Naive thymus-derived CD4-positive, alpha-beta T cell (primary cell): Measurements from ENCODE around the gene TIE1. TPM values are rescaled to one million over a fixed set of nuclear protein-coding genes. Genes with fewer than 3 reads are reported as not detected.

Source experiments
- ATAC-seq: fragments of 150-1000 bp; cut with Tn5 transposase; 2 replicates; pipeline ENCODE4 v1.10.0; 2021; ENCODE audit warnings: mild to moderate bottlenecking, moderate library complexity
- CTCF ChIA-PET: fragments of 350-600 bp; sonication (Branson Sonifier 250); formaldehyde crosslinking; loops from one replicate; lab custom pipeline; 2021; ENCODE audit warnings: antibody characterized with exemption; lab: Charles Lee
- POLR2A ChIA-PET: fragments of 350-600 bp; sonication (Branson Sonifier 250); formaldehyde crosslinking; loops from one replicate; lab custom pipeline; 2021; ENCODE audit warnings: antibody characterized with exemption, inconsistent platforms; lab: Charles Lee
- DNase-seq, 9 donors: peaks; one replicate each; pipeline versions ENCODE4 v3.0.0 to v3.0.0-alpha.2; 2020 to 2022; ENCODE audit warnings: mixed read lengths in 1 of 9
- H3K27ac ChIP-seq: one replicate; pipeline ENCODE4 v1.7.0; 2013; ENCODE audit warnings: mild to moderate bottlenecking, low read depth, low read length, moderate library complexity
- H3K27me3 ChIP-seq, 2 donors: one replicate each; pipeline ENCODE4 v1.7.0; 2013; ENCODE audit warnings: low read length in 2 of 2, mild to moderate bottlenecking in 2 of 2, moderate library complexity in 2 of 2; ENCODE audit not compliant: control insufficient read depth in 2 of 2, insufficient read depth in 2 of 2
- H3K36me3 ChIP-seq, 3 experiments: 1 replicate in 2 of 3; 2 replicates in 1 of 3; pipeline ENCODE4 v1.7.0; 2013; ENCODE audit warnings: low read length in 3 of 3, mild to moderate bottlenecking in 3 of 3, moderate library complexity in 1 of 3; ENCODE audit not compliant: insufficient read depth in 3 of 3, control insufficient read depth in 2 of 3
- H3K4me1 ChIP-seq, 2 donors: one replicate each; pipeline ENCODE4 v1.7.0; 2013; ENCODE audit warnings: low read length in 2 of 2, mild to moderate bottlenecking in 2 of 2, moderate library complexity in 1 of 2; ENCODE audit not compliant: control insufficient read depth in 2 of 2, insufficient read depth in 2 of 2
- H3K4me3 ChIP-seq: 2 replicates; pipeline ENCODE4 v1.7.0; 2013; ENCODE audit warnings: mild to moderate bottlenecking, low read length
- H3K9me3 ChIP-seq, 3 experiments: 1 replicate in 2 of 3; 2 replicates in 1 of 3; pipeline ENCODE4 v1.7.0; 2013; ENCODE audit warnings: low read length in 3 of 3; ENCODE audit not compliant: control insufficient read depth in 2 of 3
- H3K27ac Mint-ChIP-seq, 9 donors: one replicate each; pipeline ENCODE4 v1.8.0; 2020 to 2022; ENCODE audit warnings: mixed read lengths in 9 of 9, mild to moderate bottlenecking in 8 of 9, moderate library complexity in 5 of 9, inconsistent platforms in 2 of 9
- H3K27me3 Mint-ChIP-seq, 5 donors: one replicate each; pipeline ENCODE4 v1.8.0; 2021 to 2022; ENCODE audit warnings: mixed read lengths in 5 of 5, mild to moderate bottlenecking in 1 of 5
- H3K36me3 Mint-ChIP-seq, 5 donors: one replicate each; pipeline ENCODE4 v1.8.0; 2020 to 2022; ENCODE audit warnings: mixed read lengths in 5 of 5, mild to moderate bottlenecking in 3 of 5, inconsistent platforms in 1 of 5
- H3K4me1 Mint-ChIP-seq, 7 donors: one replicate each; pipeline ENCODE4 v1.8.0; 2020 to 2022; ENCODE audit warnings: mixed read lengths in 7 of 7, mild to moderate bottlenecking in 3 of 7, inconsistent platforms in 1 of 7
- H3K4me3 Mint-ChIP-seq, 10 donors: one replicate each; pipeline ENCODE4 v1.8.0; 2020 to 2022; ENCODE audit warnings: mild to moderate bottlenecking in 10 of 10, mixed read lengths in 10 of 10, moderate library complexity in 6 of 10, inconsistent platforms in 2 of 10
- H3K9me3 Mint-ChIP-seq, 11 donors: one replicate each; pipeline ENCODE4 v1.8.0; 2020 to 2022; ENCODE audit warnings: mixed read lengths in 11 of 11, mild to moderate bottlenecking in 4 of 11, inconsistent platforms in 1 of 11, moderate library complexity in 1 of 11
- intact Hi-C, 2 donors: fragments of 100-400 bp; cut with micrococcal nuclease; formaldehyde crosslinking; loops; one replicate each; pipeline ENCODE4 v1.15.1; 2023
- polyA plus RNA-seq, 2 donors: library from polyadenylated mRNA; unstranded; fragments of 300-500 nt; fragmentation: Illumina TruSeq; gene quantifications; one replicate each; pipeline ENCODE4 v1.2.3, GENCODE V29; 2021
- total RNA-seq, 6 experiments: library from RNA in 5 of 6; stranded (reverse) in 5 of 6; gene quantifications; 1 replicate in 5 of 6; 2 replicates in 1 of 6; pipeline ENCODE4 v1.2.3 and lab custom pipeline; 2021 to 2026

The TIE1 gene
- total and polyA plus RNA-seq, 7 experiments from 2014 or later: 0.19 to 1.9 TPM; not detected in 5

GRCh38 chr1:43305461-43305860 is 4.7 kb downstream of the TIE1 start:
- ATAC-seq (no peak), DNase-seq (no peak)
- H3K27ac Mint-ChIP-seq: no peak overlapping the region
- peaks cover 0 to 5% (median 0%) of the 10 kb centered on the region in 7 donors for H3K4me1 Mint-ChIP-seq
- H3K36me3 Mint-ChIP-seq: no peaks in the 10 kb centered on the region
- POLR2A ChIA-PET: no interaction called here
- no peaks in the 10 kb centered on the region for H3K36me3 ChIP-seq
- H3K27me3 Mint-ChIP-seq: peaks cover 0 to 5% (median 0%) of the 10 kb centered on the region in 5 donors
- no peaks in the 10 kb centered on the region for H3K9me3 ChIP-seq
- H3K4me1 ChIP-seq: no peaks in the 10 kb centered on the region
- no peak overlapping the region for H3K4me3 ChIP-seq
- H3K9me3 Mint-ChIP-seq: no peaks in the 10 kb centered on the region
- no peak overlapping the region for H3K4me3 Mint-ChIP-seq
- CTCF ChIA-PET: no interaction called here
- no peaks in the 10 kb centered on the region for H3K27me3 ChIP-seq
- intact Hi-C loops: no loop called here
- H3K27ac ChIP-seq: no peak overlapping the region

GRCh38 chr1:43305926-43306687 is 5.3 kb downstream of the TIE1 start:
- CTCF ChIA-PET: no interaction called here
- Mint-ChIP-seq H3K36me3 (no peaks in the 10 kb centered on the region), H3K27me3 (peaks cover 0 to 5% (median 0%) of the 10 kb centered on the region in 5 donors), H3K27ac (peak overlapping the region in 1 of 9 donors; percentile 64), H3K4me1 (peaks cover 0 to 5% (median 0%) of the 10 kb centered on the region in 7 donors), H3K4me3 (no peak overlapping the region), H3K9me3 (no peaks in the 10 kb centered on the region)
- no peak for DNase-seq
- POLR2A ChIA-PET: no interaction called here
- ATAC-seq: no peak
- no peak overlapping the region for H3K27ac ChIP-seq
- no peaks in the 10 kb centered on the region for H3K9me3 ChIP-seq
- no peaks in the 10 kb centered on the region for H3K4me1 ChIP-seq
- intact Hi-C loops: no loop called here
- no peaks in the 10 kb centered on the region for H3K36me3 ChIP-seq
- no peaks in the 10 kb centered on the region for H3K27me3 ChIP-seq
- no peak overlapping the region for H3K4me3 ChIP-seq

GRCh38 chr1:43306688-43307457 is 6.1 kb downstream of the TIE1 start:
- Histone ChIP-seq H3K4me3 (no peak overlapping the region), H3K4me1 (no peaks in the 10 kb centered on the region), H3K27me3 (no peaks in the 10 kb centered on the region), H3K36me3 (no peaks in the 10 kb centered on the region), H3K9me3 (no peaks in the 10 kb centered on the region), H3K27ac (no peak overlapping the region)
- Mint-ChIP-seq H3K27me3 (peaks cover 0 to 5% (median 0%) of the 10 kb centered on the region in 5 donors), H3K27ac (no peak overlapping the region), H3K36me3 (no peaks in the 10 kb centered on the region), H3K4me1 (peaks cover 0 to 5% (median 0%) of the 10 kb centered on the region in 7 donors), H3K9me3 (no peaks in the 10 kb centered on the region), H3K4me3 (no peak overlapping the region)
- intact Hi-C loops: no loop called here
- ChIA-PET POLR2A (no interaction called here), CTCF (no interaction called here)
- DNase-seq (no peak), ATAC-seq (no peak)

GRCh38 chr1:43307458-43308158 is 6.8 kb downstream of the TIE1 start:
- Histone ChIP-seq H3K27me3 (no peaks in the 10 kb centered on the region), H3K9me3 (no peaks in the 10 kb centered on the region), H3K36me3 (no peaks in the 10 kb centered on the region), H3K27ac (no peak overlapping the region), H3K4me3 (no peak overlapping the region), H3K4me1 (no peaks in the 10 kb centered on the region)
- POLR2A ChIA-PET: no interaction called here
- CTCF ChIA-PET: interaction anchor here (0.6 kb wide), 1 partner anchor 57 kb away, joined by 5 read pairs; no protein-coding TSS in a partner anchor
- Mint-ChIP-seq H3K4me3 (no peak overlapping the region), H3K36me3 (no peaks in the 10 kb centered on the region), H3K9me3 (no peaks in the 10 kb centered on the region), H3K4me1 (peaks cover 0 to 5% (median 0%) of the 10 kb centered on the region in 7 donors), H3K27me3 (peaks cover 0 to 5% (median 0%) of the 10 kb centered on the region in 5 donors), H3K27ac (peak overlapping the region in 1 of 9 donors; percentile 19)
- ATAC-seq: no peak
- intact Hi-C loops: no loop called here
- no peak for DNase-seq

GRCh38 chr1:43308635-43309404 is 8.0 kb downstream of the TIE1 start:
- no peaks in the 10 kb centered on the region for H3K36me3 ChIP-seq
- Mint-ChIP-seq H3K27me3 (peaks cover 0 to 5% (median 0%) of the 10 kb centered on the region in 5 donors), H3K9me3 (no peaks in the 10 kb centered on the region), H3K27ac (no peak overlapping the region), H3K36me3 (no peaks in the 10 kb centered on the region), H3K4me3 (no peak overlapping the region), H3K4me1 (peaks cover 0 to 5% (median 0%) of the 10 kb centered on the region in 7 donors)
- no peak for DNase-seq
- no peak overlapping the region for H3K27ac ChIP-seq
- no peaks in the 10 kb centered on the region for H3K27me3 ChIP-seq
- ChIA-PET CTCF (no interaction called here), POLR2A (interaction anchor here (0.5 kb wide), 1 partner anchor 31 kb away, joined by 3 read pairs; no protein-coding TSS in a partner anchor)
- no peaks in the 10 kb centered on the region for H3K9me3 ChIP-seq
- ATAC-seq: no peak
- no peaks in the 10 kb centered on the region for H3K4me1 ChIP-seq
- intact Hi-C loops: no loop called here
- no peak overlapping the region for H3K4me3 ChIP-seq

GRCh38 chr1:43309405-43310025 is 8.7 kb downstream of the TIE1 start:
- Mint-ChIP-seq H3K4me1 (peaks cover 0 to 5% (median 0%) of the 10 kb centered on the region in 7 donors), H3K27ac (no peak overlapping the region), H3K36me3 (no peaks in the 10 kb centered on the region), H3K9me3 (no peaks in the 10 kb centered on the region), H3K4me3 (no peak overlapping the region), H3K27me3 (peaks cover 0 to 5% (median 0%) of the 10 kb centered on the region in 5 donors)
- Histone ChIP-seq H3K27me3 (no peaks in the 10 kb centered on the region), H3K36me3 (no peaks in the 10 kb centered on the region), H3K27ac (no peak overlapping the region), H3K4me1 (no peaks in the 10 kb centered on the region), H3K4me3 (no peak overlapping the region), H3K9me3 (no peaks in the 10 kb centered on the region)
- CTCF ChIA-PET: no interaction called here
- DNase-seq (no peak), ATAC-seq (no peak)
- POLR2A ChIA-PET: no interaction called here
- intact Hi-C loops: no loop called here
